ENCODE measurements around the gene HOXA5. TPM values are rescaled to one million over a fixed set of nuclear protein-coding genes. Genes with fewer than 3 reads are reported as not detected.
A peak's percentile ranks its signal among the peaks of the same experiment; 100 is the strongest.

The HOXA5 gene
- total RNA-seq: 22.0 TPM

- peaks cover 0 to 17% of the 10 kb centered on the region in 2 donors for H3K36me3 ChIP-seq
- no peaks in the 10 kb centered on the region for H3K27me3 ChIP-seq
- peak; percentile 42 to 94 for DNase-seq (ENCODE audit: low spot score in 2 of 2)
- peak within 1 kb of the TSS; percentile 75 to 91 for H3K4me3 ChIP-seq
- intact Hi-C loops (cut with DNase I): loop anchor here (2.0 to 5.0 kb wide), 5 partner anchors 46 to 1286 kb away; partner anchors contain the start of genes CBX3 and HNRNPA2B1
- TF ChIP-seq CTCF (IDR thresholded peaks at IDR 0.05): peak; percentile 88 to 97 (median 94)
- peaks cover 0 to 5% of the 10 kb centered on the region in 2 donors for H3K4me1 ChIP-seq
- peak within 1 kb of the TSS; percentile 92 to 98 for H3K27ac ChIP-seq
- H3K9me3 ChIP-seq: no peaks in the 10 kb centered on the region
These were observed at the start of gene HOXA5 for GRCh38 chr7:27143023-27143949. Gene HOXA5, minus strand, starts transcription at chr7:27143681. Its CDS starts 74 bp downstream, at chr7:27143607.

GRCh38 chr7:27192546-27193334 is 49.3 kb upstream of the HOXA5 start:
- no peaks in the 10 kb centered on the region for H3K36me3 ChIP-seq
- DNase-seq (ENCODE audit: low spot score in 2 of 2): peak in 1 of 2 donors; percentile 59
- H3K27me3 ChIP-seq: peaks cover 48% of the 10 kb centered on the region
- no peak for TF ChIP-seq CTCF (IDR thresholded peaks at IDR 0.05)
- no peak overlapping the region for H3K27ac ChIP-seq
- no peaks in the 10 kb centered on the region for H3K9me3 ChIP-seq
- intact Hi-C loops (cut with DNase I): loop anchor here (10.0 kb wide), 2 partner anchors 582 to 1222 kb away; partner anchors contain the start of gene CREB5
- H3K4me3 ChIP-seq: peak overlapping the region; percentile 45 to 47
- H3K4me1 ChIP-seq: peaks cover 5 to 14% of the 10 kb centered on the region in 2 donors

- H3K4me1 ChIP-seq: peaks cover 5 to 14% of the 10 kb centered on the region in 2 donors
- no peak for TF ChIP-seq CTCF (IDR thresholded peaks at IDR 0.05)
- H3K9me3 ChIP-seq: no peaks in the 10 kb centered on the region
- peak overlapping the region; percentile 45 to 47 for H3K4me3 ChIP-seq
- intact Hi-C loops (cut with DNase I): loop anchor here (10.0 kb wide), 2 partner anchors 583 to 1223 kb away; partner anchors contain the start of gene CREB5
- no peak overlapping the region for H3K27ac ChIP-seq
- peaks cover 48% of the 10 kb centered on the region for H3K27me3 ChIP-seq
- H3K36me3 ChIP-seq: no peaks in the 10 kb centered on the region
- DNase-seq (ENCODE audit: low spot score in 2 of 2): peak in 1 of 2 donors; percentile 62
These were observed 48.5 kb upstream of the HOXA5 start for GRCh38 chr7:27191833-27192545.

GRCh38 chr7:27191161-27191731 is 47.8 kb upstream of the HOXA5 start:
- H3K4me1 ChIP-seq: peaks cover 5 to 14% of the 10 kb centered on the region in 2 donors
- H3K27me3 ChIP-seq: peaks cover 43% of the 10 kb centered on the region
- H3K9me3 ChIP-seq: no peaks in the 10 kb centered on the region
- H3K4me3 ChIP-seq: no peak overlapping the region
- intact Hi-C loops (cut with DNase I): loop anchor here (10.0 kb wide), 2 partner anchors 584 to 1224 kb away; partner anchors contain the start of gene CREB5
- no peaks in the 10 kb centered on the region for H3K36me3 ChIP-seq
- peak in 1 of 2 donors; percentile 61 for DNase-seq (ENCODE audit: low spot score in 2 of 2)
- TF ChIP-seq CTCF (IDR thresholded peaks at IDR 0.05): no peak
- H3K27ac ChIP-seq: no peak overlapping the region

Data from ascending aorta (tissue), 2 donors.